Esophagus muscularis mucosa (tissue), 4 donors: Measurements from ENCODE around the gene C13orf46.

Experiments used
- CTCF ChIP-seq, 3 experiments: fragments of 200-600 bp in 2 of 3; fragments of 450-650 bp in 1 of 3; sonication (generic) in 2 of 3; IDR thresholded peaks; one replicate each; pipeline ENCODE4 v1.5.1; 2017 to 2019; ENCODE audit warnings: antibody characterized with exemption in 3 of 3, mild to moderate bottlenecking in 2 of 3, moderate library complexity in 1 of 3
- EP300 ChIP-seq: sonication (generic); formaldehyde crosslinking; IDR thresholded peaks from one replicate; pipeline ENCODE4 v1.6.1; 2017; ENCODE audit warnings: antibody characterized with exemption
- POLR2A ChIP-seq: fragments of 450-650 bp; IDR thresholded peaks from one replicate; pipeline ENCODE4 v1.6.1; 2017; ENCODE audit warnings: antibody characterized with exemption, moderate library complexity, mild to moderate bottlenecking, low read depth
- POLR2AphosphoS5 ChIP-seq, 2 donors: sonication (generic); formaldehyde crosslinking; IDR thresholded peaks; one replicate each; pipeline ENCODE4 v1.6.1; 2017; ENCODE audit warnings: antibody characterized with exemption in 2 of 2

- TF ChIP-seq CTCF (IDR thresholded peaks at IDR 0.05) (no peak), POLR2AphosphoS5 (IDR thresholded peaks at IDR 0.05) (no peak), EP300 (no peak), POLR2A (no peak)
These were observed 58.0 kb downstream of the C13orf46 start for GRCh38 chr13:113915786-113916329.
